HFFc6 (cell line): Measurements from ENCODE around the gene PTGER4. TPM values are rescaled to one million over a fixed set of nuclear protein-coding genes. Genes with fewer than 3 reads are reported as not detected.
A peak's percentile ranks its signal among the peaks of the same experiment; 100 is the strongest.

Source experiments
- DNase-seq: peaks from one replicate; pipeline ENCODE4 v3.0.0-alpha.2; 2018
- H3K27ac Mint-ChIP-seq: 2 replicates; pipeline ENCODE4 v1.8.0; 2020; ENCODE audit warnings: mild to moderate bottlenecking, mixed read lengths
- H3K27me3 Mint-ChIP-seq: 2 replicates; pipeline ENCODE4 v1.8.0; 2021; ENCODE audit warnings: mild to moderate bottlenecking, moderate library complexity, mixed read lengths; ENCODE audit not compliant: insufficient read depth
- H3K36me3 Mint-ChIP-seq: 2 replicates; pipeline ENCODE4 v1.8.0; 2021; ENCODE audit warnings: low read depth, mixed read lengths
- H3K4me1 Mint-ChIP-seq: 2 replicates; pipeline ENCODE4 v1.8.0; 2020; ENCODE audit warnings: low read depth, mixed read lengths
- H3K4me3 Mint-ChIP-seq: 2 replicates; pipeline ENCODE4 v1.8.0; 2020; ENCODE audit warnings: mild to moderate bottlenecking, moderate library complexity, mixed read lengths
- H3K9me3 Mint-ChIP-seq: 2 replicates; pipeline ENCODE4 v1.8.0; 2020; ENCODE audit warnings: mild to moderate bottlenecking, mixed read lengths
- CTCF ChIP-seq: fragments of 200-600 bp; sonication (generic); IDR thresholded peaks from 2 replicates; pipeline ENCODE4 v1.5.0; 2021; ENCODE audit warnings: antibody characterized with exemption, mild to moderate bottlenecking
- total RNA-seq, 6 experiments: library from RNA; stranded (reverse); fragmentation: NEBNext Ultra II Directional; extraction: Animal tissue kit (Norgen Biotek cat#: 25700); gene quantifications; 2 replicates in 1 of 6; 3 replicates in 5 of 6; pipeline ENCODE4 v1.2.3, GENCODE V29; 2021

Gene PTGER4
- total RNA-seq, 6 experiments from 2014 or later: 1.4 to 5.1 (median 3.6) TPM

DNA sequence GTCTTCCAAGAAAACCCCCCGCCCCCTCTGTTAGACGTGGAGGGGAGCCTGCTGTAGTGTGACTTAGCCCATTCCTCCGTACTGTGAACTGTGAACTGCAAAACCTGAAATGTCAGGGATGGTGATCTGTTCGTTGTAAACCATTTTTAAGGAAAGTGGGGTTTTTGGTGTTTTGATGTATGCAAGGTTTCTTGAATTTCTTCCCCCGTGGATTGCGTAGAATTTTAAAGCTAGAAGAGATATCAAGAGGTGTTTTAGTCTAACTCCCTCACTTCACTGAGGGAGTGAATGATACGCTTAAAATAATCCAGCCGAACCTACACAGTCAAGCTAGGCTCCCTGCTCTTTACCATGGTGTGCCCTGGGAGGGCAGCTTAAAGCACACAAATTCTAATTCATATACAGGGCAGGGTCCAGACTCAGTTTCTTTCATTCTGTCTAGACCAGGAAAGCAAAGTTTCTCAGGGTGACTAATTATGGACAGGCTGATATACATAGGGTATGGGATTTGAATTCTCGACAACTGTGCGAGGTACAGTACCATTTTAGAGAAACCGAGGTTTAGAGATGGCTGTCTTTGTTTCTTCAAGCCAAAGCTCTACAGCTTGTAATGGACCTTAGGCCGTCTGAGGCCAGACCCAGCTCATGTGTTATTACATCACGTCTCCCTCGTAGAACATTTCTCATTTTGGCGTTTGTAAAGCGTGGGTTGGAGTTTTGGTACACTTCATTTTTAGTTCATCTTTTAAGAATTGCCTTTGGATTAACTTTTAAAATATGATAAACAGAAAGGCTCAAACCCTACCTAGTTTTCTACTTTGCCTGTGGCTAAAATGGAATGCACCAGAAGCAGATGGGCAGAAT lies 2.7 kb downstream of the PTGER4 start:
- Mint-ChIP-seq H3K36me3 (peaks cover 27% of the 10 kb centered on the region), H3K4me3 (peak overlapping the region; percentile 74), H3K9me3 (peaks cover 14% of the 10 kb centered on the region), H3K27ac (no peak overlapping the region), H3K27me3 (peaks cover 9% of the 10 kb centered on the region), H3K4me1 (peaks cover 72% of the 10 kb centered on the region)
- TF ChIP-seq CTCF: no peak
- DNase-seq: no peak

GRCh38 chr5:40683305-40683704 lies 3.6 kb downstream of the PTGER4 start:
- Mint-ChIP-seq H3K4me3 (peak overlapping the region; percentile 74; the same call in 1 of the 2 replicates), H3K27ac (no peak overlapping the region), H3K27me3 (peaks cover 9% of the 10 kb centered on the region), H3K9me3 (peaks cover 14% of the 10 kb centered on the region), H3K36me3 (peaks cover 27% of the 10 kb centered on the region), H3K4me1 (peaks cover 72% of the 10 kb centered on the region)
- no peak for DNase-seq
- no peak for TF ChIP-seq CTCF

DNA sequence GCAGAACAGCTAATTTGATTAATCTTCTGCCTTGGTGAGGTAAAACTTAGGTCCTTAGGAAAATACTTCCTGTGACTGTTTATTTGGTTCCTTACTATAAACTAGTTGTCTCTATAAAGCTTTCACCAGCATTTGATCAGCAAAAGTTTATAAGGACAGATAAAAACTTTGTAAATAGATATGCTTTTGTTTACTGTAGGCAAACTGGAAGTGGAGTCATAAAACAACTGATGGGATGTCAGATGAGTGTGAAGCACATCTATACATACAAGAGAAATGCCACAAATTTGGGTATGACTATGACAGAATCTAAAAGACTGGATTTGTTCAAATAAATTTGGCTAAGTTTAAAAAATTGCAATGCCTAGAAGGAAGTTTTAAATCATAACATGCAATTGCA lies 5.5 kb downstream of the PTGER4 start:
- DNase-seq: no peak
- peaks cover 26% of the 10 kb centered on the region for H3K36me3 Mint-ChIP-seq
- H3K27ac Mint-ChIP-seq: no peak overlapping the region
- H3K4me3 Mint-ChIP-seq: no peak overlapping the region
- H3K27me3 Mint-ChIP-seq: peaks cover 8% of the 10 kb centered on the region; the same call in 1 of the 2 replicates
- no peak for TF ChIP-seq CTCF
- H3K4me1 Mint-ChIP-seq: peaks cover 84% of the 10 kb centered on the region
- H3K9me3 Mint-ChIP-seq: peaks cover 14% of the 10 kb centered on the region

- Mint-ChIP-seq H3K27ac (no peak overlapping the region), H3K4me1 (peaks cover 82% of the 10 kb centered on the region), H3K36me3 (peaks cover 18% of the 10 kb centered on the region), H3K9me3 (peaks cover 8% of the 10 kb centered on the region), H3K27me3 (peaks cover 1% of the 10 kb centered on the region; the same call in 1 of the 2 replicates), H3K4me3 (no peak overlapping the region)
- no peak for TF ChIP-seq CTCF
- DNase-seq: no peak
Measured at GRCh38 chr5:40685976-40686486, 6.3 kb downstream of the PTGER4 start.

- peaks cover 75% of the 10 kb centered on the region for H3K4me1 Mint-ChIP-seq
- H3K27ac Mint-ChIP-seq: no peak overlapping the region
- TF ChIP-seq CTCF: no peak
- peaks cover 1% of the 10 kb centered on the region for H3K9me3 Mint-ChIP-seq
- no peaks in the 10 kb centered on the region for H3K27me3 Mint-ChIP-seq
- DNase-seq: no peak
- H3K4me3 Mint-ChIP-seq: no peak overlapping the region
- peaks cover 15% of the 10 kb centered on the region for H3K36me3 Mint-ChIP-seq
Measured at GRCh38 chr5:40687321-40687720, 7.6 kb downstream of the PTGER4 start.
